Activated naive CD4-positive, alpha-beta T cell treated with anti-CD3 and anti-CD28 coated beads, Interleukin-2, amount 50 U/mL, for 16 hours (primary cell): ENCODE results near the gene ZNF652.

Experiments used
- DNase-seq: peaks from one replicate; pipeline ENCODE4 v3.0.0-alpha.2; 2020

Gene ZNF652

GRCh38 chr17:49258394-49258793 lies 103.7 kb downstream of the ZNF652 start:
- DNase-seq: no peak

GRCh38 chr17:49255125-49255524 lies 106.9 kb downstream of the ZNF652 start:
- no peak for DNase-seq

- DNase-seq: no peak
Observed at GRCh38 chr17:49254066-49254465, 108.0 kb downstream of the ZNF652 start.

- DNase-seq: no peak
Observed at GRCh38 chr17:49252148-49252695, 109.8 kb downstream of the ZNF652 start.

GRCh38 chr17:49249890-49250522 lies 112.0 kb downstream of the ZNF652 start:
- no peak for DNase-seq

GRCh38 chr17:49249292-49249794 lies 112.7 kb downstream of the ZNF652 start:
- no peak for DNase-seq

- DNase-seq: no peak
Observed at GRCh38 chr17:49247944-49248343, 114.1 kb downstream of the ZNF652 start.

GRCh38 chr17:49244839-49245238 lies 117.2 kb downstream of the ZNF652 start:
- no peak for DNase-seq
